Skeletal muscle satellite cell (primary cell): ENCODE measurements around the gene CFAP77.

ENCODE experiments used
- H3K27me3 ChIP-seq: 2 replicates; pipeline ENCODE4 v1.7.0; 2013; ENCODE audit warnings: low read length; ENCODE audit not compliant: control insufficient read depth, insufficient read depth
- H3K36me3 ChIP-seq: 2 replicates; pipeline ENCODE4 v1.7.0; 2013; ENCODE audit warnings: mild to moderate bottlenecking, control low read depth, low read length; ENCODE audit not compliant: insufficient read depth
- H3K4me1 ChIP-seq: 2 replicates; pipeline ENCODE4 v1.7.0; 2013; ENCODE audit warnings: low read length; ENCODE audit not compliant: control insufficient read depth, insufficient read depth
- H3K4me2 ChIP-seq: 2 replicates; pipeline ENCODE4 v1.7.0; 2013; ENCODE audit warnings: mild to moderate bottlenecking, low read length
- H3K4me3 ChIP-seq: 2 replicates; pipeline ENCODE4 v1.7.0; 2013; ENCODE audit warnings: low read length
- H3K9ac ChIP-seq: 2 replicates; pipeline ENCODE4 v1.7.0; 2013; ENCODE audit warnings: mild to moderate bottlenecking, low read depth, low read length, moderate library complexity
- H3K9me3 ChIP-seq: replicated peaks from 2 replicates; pipeline ENCODE4 v1.7.0; 2013; ENCODE audit warnings: mild to moderate bottlenecking, control low read depth, low read length

CFAP77 gene

GRCh38 chr9:132588501-132589147, 178.6 kb downstream of the CFAP77 start:
- H3K9me3 ChIP-seq = no peaks in the 10 kb centered on the region
- H3K4me1 ChIP-seq = no peaks in the 10 kb centered on the region
- H3K27me3 ChIP-seq = peaks cover 83% of the 10 kb centered on the region
- H3K4me2 ChIP-seq = no peak overlapping the region
- no peak overlapping the region for H3K4me3 ChIP-seq
- H3K36me3 ChIP-seq = peaks cover 3% of the 10 kb centered on the region
- H3K9ac ChIP-seq = no peak overlapping the region

DNA sequence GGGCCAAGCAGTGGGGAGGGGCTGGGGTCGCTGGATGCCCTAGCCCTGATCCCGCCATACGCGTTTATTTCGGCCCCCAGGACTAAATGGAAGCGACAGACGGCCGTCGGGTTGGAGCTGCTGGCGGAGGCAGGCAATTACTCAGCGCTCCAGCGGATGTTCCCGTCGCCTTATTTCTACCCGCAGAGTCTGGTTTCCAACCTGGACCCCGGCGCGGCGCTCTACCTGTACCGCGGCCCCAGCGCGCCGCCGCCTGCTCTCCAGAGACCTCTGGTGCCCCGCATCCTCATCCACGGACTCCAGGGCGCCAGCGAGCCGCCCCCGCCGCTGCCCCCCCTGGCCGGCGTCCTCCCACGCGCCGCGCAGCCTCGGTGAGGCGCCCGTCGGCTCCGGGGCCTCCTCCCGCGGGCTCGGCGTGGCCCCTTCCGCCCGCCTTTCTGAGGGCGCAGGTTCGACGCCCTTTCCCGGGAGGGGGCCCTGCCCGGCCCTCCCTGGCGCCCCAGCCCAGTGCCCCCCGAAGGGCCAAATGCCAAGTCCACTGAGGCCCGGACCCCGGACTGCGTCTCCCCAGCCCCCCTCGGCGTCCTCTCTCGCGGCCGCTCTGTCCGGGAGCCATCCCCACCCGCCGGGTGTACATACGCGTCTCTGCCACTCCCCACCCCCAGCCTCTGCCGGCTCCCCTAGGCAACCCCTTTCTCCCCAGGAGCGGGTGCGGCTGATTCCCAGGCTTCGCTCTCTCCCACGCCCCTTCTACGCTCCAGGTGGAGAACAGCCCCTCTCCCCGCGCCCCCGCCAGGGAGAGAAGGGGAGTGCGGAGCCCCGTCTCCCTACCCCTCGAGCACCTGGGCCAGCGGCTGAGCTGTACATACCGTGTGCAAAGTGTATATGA, 179.4 kb downstream of the CFAP77 start:
- H3K4me3 ChIP-seq = no peak overlapping the region
- H3K4me1 ChIP-seq = no peaks in the 10 kb centered on the region
- peak overlapping the region; percentile 19 for H3K4me2 ChIP-seq
- no peak overlapping the region for H3K9ac ChIP-seq
- peaks cover 77% of the 10 kb centered on the region for H3K27me3 ChIP-seq
- peaks cover 8% of the 10 kb centered on the region for H3K36me3 ChIP-seq
- H3K9me3 ChIP-seq = no peaks in the 10 kb centered on the region

DNA sequence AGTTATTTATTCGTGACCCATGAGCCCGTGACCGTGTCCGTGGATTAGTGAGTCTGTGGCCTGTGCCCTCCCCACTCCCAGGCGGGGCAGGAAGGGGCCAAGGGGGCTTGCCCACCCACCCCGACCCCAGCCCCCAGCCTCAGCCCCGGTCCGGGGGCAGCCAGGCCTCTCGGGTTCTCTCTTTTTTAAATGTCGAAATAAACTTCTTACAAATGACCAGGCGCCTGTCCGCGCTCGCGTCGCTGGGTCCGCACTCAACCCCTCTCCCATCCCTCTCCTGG, 180.0 kb downstream of the CFAP77 start:
- Histone ChIP-seq H3K4me2 (no peak overlapping the region), H3K36me3 (peaks cover 8% of the 10 kb centered on the region), H3K9ac (no peak overlapping the region), H3K9me3 (no peaks in the 10 kb centered on the region), H3K4me1 (no peaks in the 10 kb centered on the region), H3K4me3 (no peak overlapping the region), H3K27me3 (peaks cover 71% of the 10 kb centered on the region)

DNA sequence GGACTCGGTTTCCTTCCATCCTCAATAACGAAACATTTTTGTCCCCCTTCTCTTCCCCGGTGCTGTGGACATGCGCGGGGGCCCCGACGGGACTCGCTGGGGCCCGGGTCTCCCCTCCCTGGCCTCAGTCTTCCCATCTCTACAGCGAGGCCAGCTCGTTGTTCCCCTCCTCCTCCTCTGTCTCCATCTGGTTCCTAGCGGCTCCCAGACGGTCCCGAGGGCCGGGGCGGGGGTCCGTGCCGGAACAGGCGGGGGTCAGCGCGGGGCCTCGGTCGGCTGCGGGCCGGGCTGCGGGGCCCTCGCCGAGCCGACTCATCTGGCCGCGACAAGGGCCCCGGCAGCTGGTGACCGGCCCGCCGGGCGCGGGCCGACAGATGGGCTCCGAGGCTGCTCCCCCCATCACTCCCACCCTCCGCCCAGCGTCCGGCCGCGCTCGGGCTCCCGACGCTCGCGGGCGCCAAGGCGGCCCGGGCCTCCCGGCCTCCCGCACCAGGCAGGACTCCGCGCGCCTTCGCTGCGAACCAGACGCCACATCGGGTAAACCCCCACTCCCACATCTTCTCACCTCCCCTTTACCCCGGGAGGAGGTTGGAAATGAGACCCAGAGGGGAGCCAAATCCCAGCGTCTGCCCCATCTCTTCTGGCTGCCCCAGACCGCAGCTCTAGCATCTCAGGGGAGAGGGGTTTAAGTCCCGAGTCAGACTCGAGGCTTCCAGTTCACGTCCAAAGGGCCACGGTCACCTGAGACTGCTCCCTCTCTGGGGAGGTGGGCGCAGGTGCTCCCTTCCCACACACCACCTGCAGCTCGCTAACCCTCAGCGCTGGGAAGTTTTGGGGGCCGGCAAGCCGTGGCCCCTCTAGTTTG, 180.5 kb downstream of the CFAP77 start:
- Histone ChIP-seq H3K4me2 (no peak overlapping the region), H3K4me3 (no peak overlapping the region), H3K4me1 (no peaks in the 10 kb centered on the region), H3K36me3 (peaks cover 12% of the 10 kb centered on the region), H3K9me3 (no peaks in the 10 kb centered on the region), H3K9ac (no peak overlapping the region), H3K27me3 (peaks cover 65% of the 10 kb centered on the region)

- Histone ChIP-seq H3K9me3 (no peaks in the 10 kb centered on the region), H3K4me2 (no peak overlapping the region), H3K36me3 (peaks cover 14% of the 10 kb centered on the region), H3K4me3 (no peak overlapping the region), H3K9ac (no peak overlapping the region), H3K4me1 (no peaks in the 10 kb centered on the region), H3K27me3 (peaks cover 58% of the 10 kb centered on the region)
Measured at GRCh38 chr9:132591244-132591643, 181.2 kb downstream of the CFAP77 start.

- Histone ChIP-seq H3K9ac (no peak overlapping the region), H3K4me2 (no peak overlapping the region), H3K27me3 (peaks cover 52% of the 10 kb centered on the region), H3K4me1 (no peaks in the 10 kb centered on the region), H3K9me3 (no peaks in the 10 kb centered on the region), H3K4me3 (no peak overlapping the region), H3K36me3 (peaks cover 17% of the 10 kb centered on the region)
Measured at GRCh38 chr9:132591751-132592314, 181.8 kb downstream of the CFAP77 start.

- H3K4me1 ChIP-seq = no peaks in the 10 kb centered on the region
- no peak overlapping the region for H3K4me3 ChIP-seq
- no peak overlapping the region for H3K4me2 ChIP-seq
- H3K9ac ChIP-seq = no peak overlapping the region
- H3K27me3 ChIP-seq = peaks cover 46% of the 10 kb centered on the region
- H3K9me3 ChIP-seq = no peaks in the 10 kb centered on the region
- H3K36me3 ChIP-seq = peaks cover 17% of the 10 kb centered on the region
Measured at GRCh38 chr9:132592451-132592850, 182.4 kb downstream of the CFAP77 start.

GRCh38 chr9:132594412-132594811, 184.4 kb downstream of the CFAP77 start:
- no peak overlapping the region for H3K4me3 ChIP-seq
- no peaks in the 10 kb centered on the region for H3K9me3 ChIP-seq
- no peak overlapping the region for H3K4me2 ChIP-seq
- no peak overlapping the region for H3K9ac ChIP-seq
- H3K4me1 ChIP-seq = no peaks in the 10 kb centered on the region
- H3K27me3 ChIP-seq = peaks cover 26% of the 10 kb centered on the region
- peaks cover 29% of the 10 kb centered on the region for H3K36me3 ChIP-seq

DNA sequence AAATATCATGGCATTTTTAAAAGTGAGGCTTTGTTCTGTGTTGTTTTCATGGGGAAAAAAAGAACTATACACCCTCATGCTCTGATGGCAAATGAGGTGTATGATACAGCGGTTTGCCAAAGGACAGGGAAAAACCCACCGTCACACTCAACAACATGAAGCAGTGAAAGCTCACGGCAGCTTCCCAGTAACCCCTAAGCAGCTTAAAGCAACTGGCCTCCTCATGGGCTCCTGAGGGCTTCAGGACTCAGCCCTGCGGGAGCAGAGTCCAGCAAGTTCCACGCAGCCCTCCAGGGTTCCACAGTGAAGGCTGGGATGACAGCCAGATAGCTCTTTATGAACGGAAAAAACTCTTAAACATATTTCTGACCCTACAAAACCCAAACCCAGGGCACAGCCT, 185.3 kb downstream of the CFAP77 start:
- H3K9ac ChIP-seq = no peak overlapping the region
- no peak overlapping the region for H3K4me3 ChIP-seq
- no peaks in the 10 kb centered on the region for H3K9me3 ChIP-seq
- peaks cover 38% of the 10 kb centered on the region for H3K36me3 ChIP-seq
- H3K4me1 ChIP-seq = no peaks in the 10 kb centered on the region
- H3K4me2 ChIP-seq = no peak overlapping the region
- peaks cover 18% of the 10 kb centered on the region for H3K27me3 ChIP-seq

GRCh38 chr9:132596200-132596599, 186.2 kb downstream of the CFAP77 start:
- Histone ChIP-seq H3K36me3 (peaks cover 44% of the 10 kb centered on the region), H3K27me3 (peaks cover 9% of the 10 kb centered on the region), H3K9ac (no peak overlapping the region), H3K4me2 (no peak overlapping the region), H3K4me1 (no peaks in the 10 kb centered on the region), H3K9me3 (no peaks in the 10 kb centered on the region), H3K4me3 (no peak overlapping the region)

DNA sequence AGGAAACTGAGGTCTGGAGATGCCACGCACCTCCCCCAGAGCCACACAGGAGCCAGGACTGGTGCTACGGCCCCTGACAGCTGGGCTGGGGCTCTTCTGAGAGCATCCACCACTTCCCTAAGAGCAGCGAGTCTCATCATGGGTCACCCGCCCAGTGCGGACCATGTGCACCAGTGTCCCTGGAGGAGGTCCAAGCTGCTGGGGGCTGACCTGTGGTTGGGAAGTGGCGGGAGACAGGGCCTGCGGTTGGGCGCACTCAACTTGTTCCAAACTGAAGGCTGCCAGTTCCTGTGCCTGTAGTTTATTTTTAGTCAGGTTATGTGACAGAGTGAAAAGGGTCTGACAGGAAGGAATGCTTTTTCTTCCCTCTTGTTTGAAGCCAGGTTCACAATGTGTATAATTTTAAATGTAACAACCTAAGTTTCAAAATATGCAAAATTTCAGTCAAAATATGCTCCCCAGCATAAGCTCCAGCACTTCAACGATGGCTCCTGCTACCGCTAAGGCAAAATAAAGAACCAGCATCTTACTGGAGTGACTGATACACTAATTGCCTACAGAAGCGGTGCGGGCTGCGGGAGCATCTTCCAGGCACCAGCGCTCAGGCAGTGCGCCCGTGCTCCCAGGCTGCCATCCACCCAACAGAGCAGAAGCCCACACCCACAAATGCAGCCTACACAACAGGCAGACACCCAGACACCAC, 187.2 kb downstream of the CFAP77 start:
- Histone ChIP-seq H3K9ac (no peak overlapping the region), H3K4me3 (no peak overlapping the region), H3K4me1 (peaks cover 3% of the 10 kb centered on the region), H3K9me3 (no peaks in the 10 kb centered on the region), H3K36me3 (peaks cover 46% of the 10 kb centered on the region), H3K27me3 (peaks cover 1% of the 10 kb centered on the region), H3K4me2 (no peak overlapping the region)
